HEK293 (cell line): ENCODE measurements around the gene SETMAR.

Experiments
- ELK4 ChIP-seq: IDR thresholded peaks from 2 replicates; pipeline ENCODE4 v1.6.1; 2011; ENCODE audit warnings: mild to moderate bottlenecking, low read depth, low read length, borderline replicate concordance
- GLI4 ChIP-seq: fragments of 450-650 bp; formaldehyde crosslinking; IDR thresholded peaks from 2 replicates; pipeline ENCODE4 v1.5.1; 2016; ENCODE audit warnings: missing biosample characterization, missing genetic modification characterization
- HOXD13 ChIP-seq: sonication (generic); formaldehyde crosslinking; IDR thresholded peaks from 2 replicates; pipeline ENCODE4 v1.8.0; 2022; ENCODE audit warnings: missing genetic modification reagents, borderline replicate concordance
- KLF1 ChIP-seq: fragments of 450-650 bp; formaldehyde crosslinking; IDR thresholded peaks from 2 replicates; pipeline ENCODE4 v1.5.1; 2016; ENCODE audit warnings: missing biosample characterization, missing genetic modification characterization
- PBX3 ChIP-seq: sonication (generic); formaldehyde crosslinking; IDR thresholded peaks from 2 replicates; pipeline ENCODE4 v1.8.1; 2022; ENCODE audit warnings: mild to moderate bottlenecking, moderate library complexity, missing genetic modification reagents
- PRDM1 ChIP-seq: fragments of 450-650 bp; formaldehyde crosslinking; IDR thresholded peaks from 2 replicates; pipeline ENCODE4; 2016; ENCODE audit warnings: missing biosample characterization, missing genetic modification characterization
- TRIM28 ChIP-seq: IDR thresholded peaks from 2 replicates; pipeline ENCODE4 v1.6.1; 2011; ENCODE audit warnings: low read length, control low read depth, borderline replicate concordance
- YY1 ChIP-seq: fragments of 450-650 bp; formaldehyde crosslinking; IDR thresholded peaks from 2 replicates; pipeline ENCODE4 v1.5.1; 2018; ENCODE audit warnings: missing biosample characterization, missing genetic modification characterization
- ZBTB11 ChIP-seq: fragments of 450-650 bp; formaldehyde crosslinking; conservative IDR thresholded peaks from 2 replicates; pipeline ENCODE4 v1.5.1; 2016; ENCODE audit warnings: low read depth, missing biosample characterization, missing genetic modification characterization
- ZBTB26 ChIP-seq: fragments of 450-650 bp; formaldehyde crosslinking; optimal IDR thresholded peaks from 2 replicates; pipeline ENCODE3; 2016; ENCODE audit warnings: missing biosample characterization, mild to moderate bottlenecking, missing genetic modification characterization
- ZBTB48 ChIP-seq: fragments of 450-650 bp; formaldehyde crosslinking; IDR thresholded peaks from 2 replicates; pipeline ENCODE4 v1.5.1; 2016; ENCODE audit warnings: missing biosample characterization, missing genetic modification characterization
- ZBTB6 ChIP-seq: fragments of 450-650 bp; formaldehyde crosslinking; IDR thresholded peaks from 2 replicates; pipeline ENCODE4 v1.5.1; 2017; ENCODE audit warnings: missing biosample characterization, missing genetic modification characterization
- ZBTB7A ChIP-seq: fragments of 450-650 bp; formaldehyde crosslinking; IDR thresholded peaks from 2 replicates; pipeline ENCODE4 v1.5.1; 2016; ENCODE audit warnings: low read depth, missing biosample characterization, missing genetic modification characterization
- ZFP3 ChIP-seq: fragments of 450-650 bp; formaldehyde crosslinking; IDR thresholded peaks from 2 replicates; pipeline ENCODE4 v1.5.1; 2016; ENCODE audit warnings: low read depth, missing biosample characterization, missing genetic modification characterization
- ZNF140 ChIP-seq: fragments of 450-650 bp; formaldehyde crosslinking; IDR thresholded peaks from 2 replicates; pipeline ENCODE4 v1.5.1; 2016; ENCODE audit warnings: missing biosample characterization, missing genetic modification characterization
- ZNF16 ChIP-seq: fragments of 450-650 bp; formaldehyde crosslinking; IDR thresholded peaks from 2 replicates; pipeline ENCODE4 v1.5.1; 2016; ENCODE audit warnings: low read depth, missing biosample characterization, missing genetic modification characterization
- ZNF169 ChIP-seq: fragments of 450-650 bp; formaldehyde crosslinking; IDR thresholded peaks from 2 replicates; pipeline ENCODE4 v1.5.1; 2016; ENCODE audit warnings: missing biosample characterization, missing genetic modification characterization
- ZNF18 ChIP-seq: fragments of 450-650 bp; formaldehyde crosslinking; IDR thresholded peaks from 2 replicates; pipeline ENCODE4 v1.5.1; 2016; ENCODE audit warnings: missing biosample characterization, missing genetic modification characterization
- ZNF211 ChIP-seq: fragments of 450-650 bp; formaldehyde crosslinking; IDR thresholded peaks from 2 replicates; pipeline ENCODE4 v1.5.1; 2016; ENCODE audit warnings: low read depth, missing biosample characterization, missing genetic modification characterization
- ZNF214 ChIP-seq: fragments of 450-650 bp; formaldehyde crosslinking; IDR thresholded peaks from 2 replicates; pipeline ENCODE4 v1.5.1; 2017; ENCODE audit warnings: missing biosample characterization, mild to moderate bottlenecking, missing genetic modification characterization, borderline replicate concordance
- ZNF394 ChIP-seq: fragments of 450-650 bp; formaldehyde crosslinking; IDR thresholded peaks from 2 replicates; pipeline ENCODE4 v1.5.1; 2016; ENCODE audit warnings: missing biosample characterization, missing genetic modification characterization, mild to moderate bottlenecking, moderate library complexity, borderline replicate concordance
- ZNF416 ChIP-seq: fragments of 450-650 bp; formaldehyde crosslinking; IDR thresholded peaks from 2 replicates; pipeline ENCODE4 v1.5.1; 2016; ENCODE audit warnings: missing biosample characterization, missing genetic modification characterization
- ZNF426 ChIP-seq: fragments of 450-650 bp; formaldehyde crosslinking; IDR thresholded peaks from 2 replicates; pipeline ENCODE4 v1.5.1; 2017; ENCODE audit warnings: missing biosample characterization, missing genetic modification characterization, mild to moderate bottlenecking, inconsistent platforms, moderate library complexity
- ZNF501 ChIP-seq: fragments of 450-650 bp; formaldehyde crosslinking; IDR thresholded peaks from 2 replicates; pipeline ENCODE4 v1.5.1; 2016; ENCODE audit warnings: missing biosample characterization, missing genetic modification characterization
- ZNF558 ChIP-seq: fragments of 450-650 bp; formaldehyde crosslinking; IDR thresholded peaks from 2 replicates; pipeline ENCODE4 v1.5.1; 2016; ENCODE audit warnings: missing biosample characterization, missing genetic modification characterization
- ZNF624 ChIP-seq: fragments of 450-650 bp; formaldehyde crosslinking; IDR thresholded peaks from 2 replicates; pipeline ENCODE4 v1.5.1; 2017; ENCODE audit warnings: missing biosample characterization, missing genetic modification characterization
- ZNF677 ChIP-seq: fragments of 450-650 bp; IDR thresholded peaks from 2 replicates; pipeline ENCODE4 v1.5.0; 2018; ENCODE audit warnings: missing biosample characterization, mild to moderate bottlenecking, missing genetic modification characterization, moderate library complexity
- ZNF707 ChIP-seq: fragments of 450-650 bp; formaldehyde crosslinking; IDR thresholded peaks from 2 replicates; pipeline ENCODE4 v1.5.1; 2016; ENCODE audit warnings: missing biosample characterization, missing genetic modification characterization
- ZNF791 ChIP-seq: fragments of 450-650 bp; formaldehyde crosslinking; IDR thresholded peaks from 2 replicates; pipeline ENCODE4 v1.5.1; 2016; ENCODE audit warnings: missing biosample characterization, missing genetic modification characterization
- ZNF792 ChIP-seq: fragments of 450-650 bp; formaldehyde crosslinking; IDR thresholded peaks from 2 replicates; pipeline ENCODE4 v1.5.1; 2016; ENCODE audit warnings: missing biosample characterization, missing genetic modification characterization
- ZNF830 ChIP-seq: fragments of 450-650 bp; IDR thresholded peaks from 2 replicates; pipeline ENCODE4 v1.5.0; 2018; ENCODE audit warnings: missing biosample characterization, missing genetic modification characterization, low read depth, mild to moderate bottlenecking, moderate library complexity

Gene SETMAR

GRCh38 chr3:4320096-4320911, 17.1 kb downstream of the SETMAR start (continued):
- TF ChIP-seq ZNF169 (tag by site-specific recombination) (no peak), PRDM1 (tag by site-specific recombination) (no peak), ZNF624 (tag by site-specific recombination) (no peak), YY1 (tag by site-specific recombination) (peak; percentile 32; the same call in 1 of the 2 replicates), ZFP3 (tag by site-specific recombination) (no peak), ZNF211 (no peak), ZBTB11 (tag by site-specific recombination) (no peak), TRIM28 (no peak; the same call in 1 of the 2 replicates), ZNF426 (tag by site-specific recombination) (no peak), ZNF18 (tag by site-specific recombination) (peak; percentile 80), KLF1 (peak; percentile 69), PBX3 (CRISPR knock-in tag) (no peak), ZNF830 (no peak), ZNF792 (tag by site-specific recombination) (no peak), ZBTB7A (tag by site-specific recombination) (no peak), ZNF140 (tag by site-specific recombination) (0 out of 2 replicates have a peak, but pooled peaks have one; percentile 23), GLI4 (tag by site-specific recombination) (no peak), ZNF707 (no peak), ZNF791 (tag by site-specific recombination) (no peak), ZBTB26 (tag by site-specific recombination) (no peak), ELK4 (no peak), ZNF558 (tag by site-specific recombination) (no peak), ZNF416 (tag by site-specific recombination) (no peak), ZNF214 (no peak), HOXD13 (no peak), ZNF501 (no peak), ZBTB48 (no peak), ZNF16 (tag by site-specific recombination) (no peak), ZNF677 (tag by site-specific recombination) (no peak), ZNF394 (no peak), ZBTB6 (tag by site-specific recombination) (no peak)
